HG03159 (cell line): Measurements from ENCODE around the gene HLA-DQB1.
A peak's percentile ranks its signal among the peaks of the same experiment; 100 is the strongest.
"Not testable (repeated sequence)": the region's sequence is repeated elsewhere in the genome, so short reads cannot be mapped to it uniquely, and the experiment has no call there.

ENCODE experiments used
- ATAC-seq: cut with Tn5 transposase; IDR thresholded peaks from one replicate; pipeline ENCODE4 v1.9.1; 2021; ENCODE audit warnings: mild to moderate bottlenecking, moderate library complexity; ENCODE audit not compliant: unreplicated experiment

Gene HLA-DQB1

GRCh38 chr6:32662836-32663235, 3.6 kb downstream of the HLA-DQB1 start:
- no peak for ATAC-seq

- ATAC-seq: no peak
These were observed 4.4 kb downstream of the HLA-DQB1 start for GRCh38 chr6:32662099-32662498.

GRCh38 chr6:32659856-32660595, 6.4 kb downstream of the HLA-DQB1 start:
- ATAC-seq: no peak

- no peak for ATAC-seq
These were observed 8.1 kb downstream of the HLA-DQB1 start for GRCh38 chr6:32658268-32658897.

GRCh38 chr6:32657819-32658218, 8.6 kb downstream of the HLA-DQB1 start:
- ATAC-seq: not testable (repeated sequence)

- not testable (repeated sequence) for ATAC-seq
These were observed 9.1 kb downstream of the HLA-DQB1 start for GRCh38 chr6:32657329-32657728.

DNA sequence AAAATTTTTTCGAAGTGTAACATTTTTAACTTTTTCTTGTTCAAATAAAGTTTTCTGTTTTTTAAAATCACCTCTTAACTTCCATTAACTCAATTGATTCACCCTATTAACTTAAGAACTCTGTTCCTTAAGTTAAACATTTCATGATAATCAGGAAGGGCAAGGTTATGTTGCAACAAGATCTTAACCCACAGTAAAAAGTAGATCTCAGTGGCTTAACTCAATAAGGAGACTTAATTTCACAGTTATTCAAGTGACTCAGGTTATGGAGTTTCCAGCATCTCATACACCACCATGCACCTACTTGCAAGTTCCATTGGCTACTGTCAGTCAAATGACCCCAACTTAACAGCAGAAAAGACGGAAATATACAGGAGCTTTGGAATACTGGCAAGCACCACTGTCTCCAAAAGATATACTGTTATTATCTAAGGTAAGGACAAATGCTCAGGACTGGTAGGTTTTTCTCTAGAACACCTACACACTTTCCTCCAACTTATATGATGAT, 11.2 kb downstream of the HLA-DQB1 start:
- ATAC-seq: no peak

GRCh38 chr6:32645047-32645703, 21.3 kb downstream of the HLA-DQB1 start:
- no peak for ATAC-seq

DNA sequence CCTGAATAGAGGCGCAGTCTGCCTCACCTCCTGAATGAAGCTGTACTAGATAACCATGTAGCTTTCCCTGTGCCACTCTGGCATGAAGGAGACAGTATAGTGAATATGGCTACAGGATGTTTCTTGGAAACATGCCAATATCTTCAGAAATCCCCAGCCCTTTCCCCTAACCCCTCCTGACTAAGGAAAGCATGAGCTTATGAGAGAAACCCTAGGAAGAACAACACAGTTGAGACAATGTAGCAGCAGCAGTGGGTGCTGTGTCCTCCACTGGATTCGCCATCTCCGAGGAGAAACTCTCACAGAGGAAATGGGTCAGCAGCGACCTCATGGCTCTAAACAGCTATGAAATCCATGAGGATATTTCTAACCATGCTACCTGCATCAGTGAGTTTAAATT, 22.6 kb downstream of the HLA-DQB1 start:
- ATAC-seq: no peak

- no peak for ATAC-seq
These were observed 23.7 kb downstream of the HLA-DQB1 start for GRCh38 chr6:32642720-32643106.

- not testable (repeated sequence) for ATAC-seq
These were observed 24.4 kb downstream of the HLA-DQB1 start for GRCh38 chr6:32641785-32642719.

- no peak for ATAC-seq
These were observed 25.3 kb downstream of the HLA-DQB1 start for GRCh38 chr6:32641122-32641521.

- no peak for ATAC-seq
These were observed 26.7 kb downstream of the HLA-DQB1 start for GRCh38 chr6:32639440-32640394.

GRCh38 chr6:32638532-32639219, 27.8 kb downstream of the HLA-DQB1 start:
- no peak for ATAC-seq

GRCh38 chr6:32637883-32638282, 28.6 kb downstream of the HLA-DQB1 start:
- ATAC-seq: no peak

DNA sequence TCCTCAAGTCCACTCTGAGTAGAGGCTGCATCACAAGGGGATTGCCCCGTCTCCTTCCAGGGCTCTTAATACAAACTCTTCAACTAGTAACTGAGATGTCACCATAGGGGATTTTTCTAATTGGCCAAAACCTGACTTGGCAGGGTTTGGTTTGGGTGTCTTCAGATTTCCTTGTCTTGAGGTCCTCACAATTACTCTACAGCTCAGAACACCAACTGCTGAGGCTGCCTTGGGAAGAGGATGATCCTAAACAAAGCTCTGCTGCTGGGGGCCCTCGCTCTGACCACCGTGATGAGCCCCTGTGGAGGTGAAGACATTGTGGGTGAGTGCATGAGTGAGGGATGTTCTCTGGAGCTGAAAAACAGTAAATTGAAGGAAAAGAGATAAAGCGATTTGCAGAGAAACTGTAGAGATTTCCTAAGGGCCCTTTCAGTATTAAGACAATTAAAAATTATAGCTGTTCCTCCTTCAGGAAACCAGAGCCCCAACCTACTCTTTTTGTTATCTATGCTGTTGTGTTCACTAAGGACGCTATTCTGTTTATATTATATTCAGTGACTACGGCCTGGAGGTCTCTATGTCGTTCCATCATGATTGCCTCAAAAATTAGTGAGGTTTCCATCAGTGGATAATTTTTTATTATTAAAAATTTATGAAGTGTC, 29.1 kb downstream of the HLA-DQB1 start, which contains the start of gene HLA-DQA1:
HLA-DQA1 (plus strand) TSS at position 188 of the 662 bp plus-strand sequence; CDS start at position 241, 53 bp downstream.
- ATAC-seq: peak; percentile 63

- ATAC-seq: no peak
These were observed 30.8 kb downstream of the HLA-DQB1 start for GRCh38 chr6:32635526-32636123.

GRCh38 chr6:32629793-32630192, 36.7 kb downstream of the HLA-DQB1 start:
- not testable (repeated sequence) for ATAC-seq
